GM20000 (cell line): Measurements from ENCODE around the gene SOX2.

Experiments used
- DNase-seq: peaks from one replicate; pipeline ENCODE4 v3.0.0; 2012; ENCODE audit warnings: low spot score
- TF ChIP-seq, protein P1 (sequence below): IDR thresholded peaks from 2 replicates; pipeline ENCODE4 v1.5.1; 2012; ENCODE audit warnings: mild to moderate bottlenecking, control low read depth; ENCODE audit errors: extremely low read depth, missing control alignments

Gene SOX2

DNA sequence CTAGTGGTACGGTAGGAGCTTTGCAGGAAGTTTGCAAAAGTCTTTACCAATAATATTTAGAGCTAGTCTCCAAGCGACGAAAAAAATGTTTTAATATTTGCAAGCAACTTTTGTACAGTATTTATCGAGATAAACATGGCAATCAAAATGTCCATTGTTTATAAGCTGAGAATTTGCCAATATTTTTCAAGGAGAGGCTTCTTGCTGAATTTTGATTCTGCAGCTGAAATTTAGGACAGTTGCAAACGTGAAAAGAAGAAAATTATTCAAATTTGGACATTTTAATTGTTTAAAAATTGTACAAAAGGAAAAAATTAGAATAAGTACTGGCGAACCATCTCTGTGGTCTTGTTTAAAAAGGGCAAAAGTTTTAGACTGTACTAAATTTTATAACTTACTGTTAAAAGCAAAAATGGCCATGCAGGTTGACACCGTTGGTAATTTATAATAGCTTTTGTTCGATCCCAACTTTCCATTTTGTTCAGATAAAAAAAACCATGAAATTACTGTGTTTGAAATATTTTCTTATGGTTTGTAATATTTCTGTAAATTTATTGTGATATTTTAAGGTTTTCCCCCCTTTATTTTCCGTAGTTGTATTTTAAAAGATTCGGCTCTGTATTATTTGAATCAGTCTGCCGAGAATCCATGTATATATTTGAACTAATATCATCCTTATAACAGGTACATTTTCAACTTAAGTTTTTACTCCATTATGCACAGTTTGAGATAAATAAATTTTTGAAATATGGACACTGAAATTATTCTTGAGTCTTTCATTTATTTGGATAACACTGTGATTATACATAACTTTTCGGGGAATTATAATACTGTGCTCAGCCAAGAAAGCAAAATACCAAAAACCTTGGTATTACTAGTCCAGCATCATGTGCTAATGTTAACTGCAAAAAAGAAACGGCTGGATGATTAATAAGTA is 2.2 kb downstream of the SOX2 start:
- TF ChIP-seq, protein P1, sequence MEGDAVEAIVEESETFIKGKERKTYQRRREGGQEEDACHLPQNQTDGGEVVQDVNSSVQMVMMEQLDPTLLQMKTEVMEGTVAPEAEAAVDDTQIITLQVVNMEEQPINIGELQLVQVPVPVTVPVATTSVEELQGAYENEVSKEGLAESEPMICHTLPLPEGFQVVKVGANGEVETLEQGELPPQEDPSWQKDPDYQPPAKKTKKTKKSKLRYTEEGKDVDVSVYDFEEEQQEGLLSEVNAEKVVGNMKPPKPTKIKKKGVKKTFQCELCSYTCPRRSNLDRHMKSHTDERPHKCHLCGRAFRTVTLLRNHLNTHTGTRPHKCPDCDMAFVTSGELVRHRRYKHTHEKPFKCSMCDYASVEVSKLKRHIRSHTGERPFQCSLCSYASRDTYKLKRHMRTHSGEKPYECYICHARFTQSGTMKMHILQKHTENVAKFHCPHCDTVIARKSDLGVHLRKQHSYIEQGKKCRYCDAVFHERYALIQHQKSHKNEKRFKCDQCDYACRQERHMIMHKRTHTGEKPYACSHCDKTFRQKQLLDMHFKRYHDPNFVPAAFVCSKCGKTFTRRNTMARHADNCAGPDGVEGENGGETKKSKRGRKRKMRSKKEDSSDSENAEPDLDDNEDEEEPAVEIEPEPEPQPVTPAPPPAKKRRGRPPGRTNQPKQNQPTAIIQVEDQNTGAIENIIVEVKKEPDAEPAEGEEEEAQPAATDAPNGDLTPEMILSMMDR = no peak
- no peak for DNase-seq

GRCh38 chr3:181715571-181716340 is 4.0 kb downstream of the SOX2 start:
- TF ChIP-seq, protein P1 = no peak
- no peak for DNase-seq

DNA sequence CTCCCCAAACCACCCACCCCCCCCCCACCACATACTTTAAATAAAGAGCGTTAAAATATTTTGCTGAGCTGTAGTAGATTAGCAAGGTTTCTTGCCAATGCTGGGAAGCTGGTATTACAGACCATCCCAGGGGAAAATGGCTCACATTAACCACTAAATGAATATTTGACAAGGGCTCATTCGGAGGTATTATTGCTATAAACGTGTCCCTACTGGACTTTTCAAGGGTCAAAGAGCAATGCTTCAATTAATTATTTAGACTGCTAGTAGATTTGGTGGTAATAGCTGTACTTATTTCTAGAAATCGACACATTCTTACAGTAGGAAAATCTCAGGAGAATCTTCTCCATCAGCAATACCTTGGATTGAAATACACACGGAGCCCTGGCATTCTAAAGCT is 5.2 kb downstream of the SOX2 start:
- no peak for DNase-seq

GRCh38 chr3:181717549-181718171 is 5.9 kb downstream of the SOX2 start:
- TF ChIP-seq, protein P1 = no peak
- DNase-seq = no peak

More for the DNA sequence above, 5.2 kb downstream of the SOX2 start:
- TF ChIP-seq, protein P1 = no peak

DNA sequence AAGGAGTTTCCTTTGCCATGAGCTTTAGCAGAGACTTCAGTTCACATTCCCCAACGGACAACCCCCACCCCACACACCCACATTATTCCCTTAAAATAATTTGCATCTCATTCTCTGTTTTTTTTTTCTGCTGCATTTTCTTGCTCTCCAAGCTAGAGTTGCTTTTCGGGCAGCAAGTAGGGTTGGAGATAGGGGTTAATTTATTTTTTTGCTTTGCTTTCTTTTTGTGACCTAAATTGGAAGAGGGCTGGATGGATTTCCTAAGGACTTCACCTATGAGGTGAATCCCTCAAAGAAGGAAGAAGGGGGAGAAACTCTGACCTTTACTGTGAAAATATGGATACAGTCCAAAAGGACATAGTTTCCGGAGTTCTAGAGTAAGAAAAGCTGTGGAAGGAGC is 6.6 kb downstream of the SOX2 start:
- no peak for DNase-seq

DNA sequence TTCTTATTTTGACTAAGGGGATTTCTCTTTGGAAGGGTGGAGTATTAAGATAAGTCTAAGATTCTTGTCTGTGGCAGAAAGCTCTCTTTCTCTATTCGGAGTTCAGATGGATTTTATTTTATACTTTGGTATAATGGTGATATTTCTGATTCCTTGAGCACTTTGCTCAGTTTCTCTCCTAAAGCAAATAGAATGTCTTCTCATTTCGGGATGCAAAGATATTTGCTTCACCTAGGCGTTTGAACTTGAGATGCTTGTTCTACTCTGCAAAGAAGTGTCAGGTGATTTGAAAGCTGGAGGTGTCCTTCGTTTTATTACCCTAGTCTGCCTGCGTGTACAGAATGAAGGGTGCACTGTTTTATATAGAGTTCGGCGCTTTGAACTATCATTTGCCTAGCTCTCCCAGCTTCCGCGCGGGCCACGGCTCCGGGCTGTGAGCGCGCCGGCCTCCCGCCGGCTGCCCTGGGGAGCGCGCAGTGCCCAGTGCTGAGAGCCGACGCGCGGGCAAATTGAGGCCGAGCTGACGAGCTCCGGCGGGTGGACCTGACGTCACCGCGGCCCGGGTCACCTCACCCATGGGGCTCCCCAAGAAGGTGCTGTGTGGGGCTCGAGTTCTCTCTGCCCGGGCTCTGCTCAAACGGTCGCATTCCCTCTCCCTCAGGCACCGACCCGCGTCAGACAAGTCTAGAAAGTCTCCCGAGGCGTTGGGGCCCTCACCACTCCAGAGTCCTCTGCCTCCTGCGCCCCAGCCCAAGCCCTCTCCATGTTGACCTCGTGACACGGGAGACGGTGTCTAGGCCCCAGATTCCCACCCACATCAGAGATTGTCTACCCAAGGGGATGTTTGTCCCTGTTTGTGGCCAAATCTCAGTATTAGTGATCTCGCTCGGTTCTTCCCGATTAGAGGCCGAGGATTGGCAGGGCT is 7.5 kb downstream of the SOX2 start:
- TF ChIP-seq, protein P1 = no peak
- DNase-seq = no peak

More for the DNA sequence above, 6.6 kb downstream of the SOX2 start:
- TF ChIP-seq, protein P1 = no peak
